ENCODE results near the gene CREG2.

- TF ChIP-seq CTCF (IDR thresholded peaks at IDR 0.05): no peak
- TF ChIP-seq POLR2A (IDR thresholded peaks at IDR 0.05): no peak
These were observed 49.4 kb downstream of the CREG2 start for GRCh38 chr2:101337877-101338276.
